ENCODE measurements around the gene DIAPH1.

Gene DIAPH1

DNA sequence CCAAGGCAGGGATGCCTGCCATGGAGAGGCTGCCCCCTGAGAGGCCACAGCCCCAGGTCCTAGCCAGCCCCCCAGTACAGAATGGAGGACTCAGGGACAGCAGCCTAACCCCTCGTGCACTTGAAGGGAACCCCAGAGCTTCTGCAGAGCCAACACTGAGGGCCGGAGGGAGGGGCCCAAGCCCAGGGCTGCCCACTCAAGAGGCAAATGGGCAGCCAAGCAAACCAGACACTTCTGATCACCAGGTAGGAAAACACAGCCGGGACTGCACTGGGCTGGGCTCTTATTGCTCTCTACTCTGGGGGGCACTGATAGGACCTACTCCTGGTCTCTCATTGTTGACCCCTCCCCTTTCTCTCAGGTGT, 21.2 kb upstream of the DIAPH1 start:
- Histone ChIP-seq H3K79me2 (ENCODE audit: low read length) (peaks cover 15% of the 10 kb centered on the region), H3K9ac (ENCODE audit: low read length) (no peak overlapping the region), H3K36me3 (replicated peaks; ENCODE audit: insufficient read depth, low read length) (no peaks in the 10 kb centered on the region)

DNA sequence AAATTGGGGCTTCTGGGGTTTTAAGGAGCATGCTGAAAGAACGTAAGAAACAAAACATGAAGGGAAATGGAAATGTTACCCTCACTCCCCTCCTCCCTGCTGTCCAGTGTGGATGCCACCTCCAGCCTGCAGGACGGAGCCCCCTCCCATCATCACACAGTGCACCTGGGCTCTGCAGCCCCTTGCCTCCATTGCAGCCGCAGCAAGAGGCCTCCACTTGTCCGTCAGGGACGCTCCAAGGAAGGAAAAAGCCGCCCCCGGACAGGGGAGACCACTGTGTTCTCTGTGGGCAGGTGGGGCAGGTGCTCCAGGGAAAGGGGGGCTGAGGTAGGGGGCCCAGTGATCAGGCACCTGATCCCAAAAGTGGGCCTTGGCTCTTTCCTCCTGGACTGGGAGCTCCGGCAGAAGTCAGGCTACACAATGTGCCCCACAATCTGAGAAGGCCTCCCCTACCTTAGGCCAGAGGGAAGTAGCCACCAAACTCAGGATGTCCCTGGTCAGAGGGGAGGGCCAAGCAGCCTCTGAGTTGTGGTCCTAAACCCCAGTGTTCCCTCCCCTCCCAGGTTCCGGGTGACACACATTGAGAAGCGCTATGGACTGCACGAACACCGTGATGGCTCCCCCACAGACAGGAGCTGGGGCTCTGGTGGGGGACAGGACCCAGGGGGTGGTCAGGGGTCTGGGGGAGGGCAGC, 20.7 kb upstream of the DIAPH1 start:
- Histone ChIP-seq H3K36me3 (replicated peaks; ENCODE audit: insufficient read depth, low read length) (no peaks in the 10 kb centered on the region), H3K79me2 (ENCODE audit: low read length) (peaks cover 21% of the 10 kb centered on the region), H3K9me2 (replicated peaks; ENCODE audit: insufficient read depth, low read length) (no peaks in the 10 kb centered on the region), H3F3A (ENCODE audit: insufficient read depth, low read length) (peaks cover 16% of the 10 kb centered on the region; the same call in 1 of the 2 replicates), H3K4me3 (ENCODE audit: low read length) (no peak overlapping the region), H3K27me3 (replicated peaks; ENCODE audit: insufficient read depth, low read length) (no peaks in the 10 kb centered on the region), H3K4me1 (ENCODE audit: low read length) (peaks cover 15% of the 10 kb centered on the region), H2AFZ (ENCODE audit: low read length) (no peak overlapping the region), H3K9ac (ENCODE audit: low read length) (no peak overlapping the region), H4K20me1 (ENCODE audit: insufficient read depth, low read length) (0 out of 2 replicates have a peak, but pooled peaks cover 4% of the 10 kb centered on the region), H3K4me2 (ENCODE audit: low read depth, low read length) (no peak overlapping the region), H3K9me3 (replicated peaks; ENCODE audit: insufficient read depth, low read length) (no peaks in the 10 kb centered on the region), H3K27ac (ENCODE audit: low read length) (no peak overlapping the region)
- DNase-seq = no peak
- no peak for TF ChIP-seq EZH2 (optimal IDR thresholded peaks at IDR 0.05; ENCODE audit: low read depth, low read length)
- no peak for TF ChIP-seq CTCF (IDR thresholded peaks at IDR 0.05; ENCODE audit: low read length)
- TF ChIP-seq EZH2phosphoT487 (IDR thresholded peaks at IDR 0.05; ENCODE audit: low read length) = no peak

More for the DNA sequence above, 21.2 kb upstream of the DIAPH1 start:
- no peaks in the 10 kb centered on the region for H3K9me2 ChIP-seq (replicated peaks; ENCODE audit: insufficient read depth, low read length)
- TF ChIP-seq EZH2phosphoT487 (IDR thresholded peaks at IDR 0.05; ENCODE audit: low read length) = no peak
- TF ChIP-seq CTCF (IDR thresholded peaks at IDR 0.05; ENCODE audit: low read length) = no peak
- TF ChIP-seq EZH2 (optimal IDR thresholded peaks at IDR 0.05; ENCODE audit: low read depth, low read length) = no peak
- H4K20me1 ChIP-seq (ENCODE audit: insufficient read depth, low read length) = 0 out of 2 replicates have a peak, but pooled peaks cover 4% of the 10 kb centered on the region
- H3K4me3 ChIP-seq (ENCODE audit: low read length) = no peak overlapping the region
- H3K4me1 ChIP-seq (ENCODE audit: low read length) = peaks cover 12% of the 10 kb centered on the region
- H3K27me3 ChIP-seq (replicated peaks; ENCODE audit: insufficient read depth, low read length) = no peaks in the 10 kb centered on the region
- H3K4me2 ChIP-seq (ENCODE audit: low read depth, low read length) = no peak overlapping the region
- H3K9me3 ChIP-seq (replicated peaks; ENCODE audit: insufficient read depth, low read length) = no peaks in the 10 kb centered on the region
- H2AFZ ChIP-seq (ENCODE audit: low read length) = no peak overlapping the region
- peaks cover 16% of the 10 kb centered on the region; the same call in 1 of the 2 replicates for H3F3A ChIP-seq (ENCODE audit: insufficient read depth, low read length)
- DNase-seq = no peak
- H3K27ac ChIP-seq (ENCODE audit: low read length) = no peak overlapping the region

DNA sequence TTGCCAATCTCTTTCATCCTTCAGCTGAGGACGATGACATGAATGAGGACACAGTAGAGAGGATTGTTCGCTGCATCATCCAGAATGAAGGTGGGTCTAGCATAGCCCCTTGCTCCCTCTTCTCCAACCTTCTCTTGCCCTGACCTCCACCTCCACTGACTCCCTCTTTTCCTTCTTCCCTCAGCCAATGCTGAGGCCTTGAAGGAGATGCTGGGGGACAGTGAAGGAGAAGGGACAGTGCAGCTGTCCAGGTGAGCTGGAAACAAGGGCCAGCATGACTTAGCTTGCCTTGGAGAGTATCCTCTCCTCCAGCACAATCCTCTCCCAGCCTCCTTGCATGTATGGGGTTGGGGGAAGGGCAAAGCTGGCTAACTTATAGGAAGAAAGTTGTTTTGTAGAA, 20.0 kb upstream of the DIAPH1 start:
- DNase-seq = no peak
- Histone ChIP-seq H3K9me3 (replicated peaks; ENCODE audit: insufficient read depth, low read length) (no peaks in the 10 kb centered on the region), H3K4me1 (ENCODE audit: low read length) (peaks cover 16% of the 10 kb centered on the region), H3K4me2 (ENCODE audit: low read depth, low read length) (no peak overlapping the region), H4K20me1 (ENCODE audit: insufficient read depth, low read length) (0 out of 2 replicates have a peak, but pooled peaks cover 4% of the 10 kb centered on the region), H3K36me3 (replicated peaks; ENCODE audit: insufficient read depth, low read length) (no peaks in the 10 kb centered on the region), H3K27me3 (replicated peaks; ENCODE audit: insufficient read depth, low read length) (no peaks in the 10 kb centered on the region), H3K27ac (ENCODE audit: low read length) (no peak overlapping the region), H3K4me3 (ENCODE audit: low read length) (no peak overlapping the region), H3K79me2 (ENCODE audit: low read length) (peaks cover 28% of the 10 kb centered on the region), H2AFZ (ENCODE audit: low read length) (no peak overlapping the region), H3F3A (ENCODE audit: insufficient read depth, low read length) (peaks cover 16% of the 10 kb centered on the region; the same call in 1 of the 2 replicates), H3K9ac (ENCODE audit: low read length) (no peak overlapping the region), H3K9me2 (replicated peaks; ENCODE audit: insufficient read depth, low read length) (no peaks in the 10 kb centered on the region)
- no peak for TF ChIP-seq EZH2phosphoT487 (IDR thresholded peaks at IDR 0.05; ENCODE audit: low read length)
- no peak for TF ChIP-seq EZH2 (optimal IDR thresholded peaks at IDR 0.05; ENCODE audit: low read depth, low read length)
- TF ChIP-seq CTCF (IDR thresholded peaks at IDR 0.05; ENCODE audit: low read length) = no peak
